ENCODE data around the gene ENO1.

GRCh38 chr1:8816831-8817411 lies 61.6 kb downstream of the ENO1 start:
- TF ChIP-seq, protein P1, sequence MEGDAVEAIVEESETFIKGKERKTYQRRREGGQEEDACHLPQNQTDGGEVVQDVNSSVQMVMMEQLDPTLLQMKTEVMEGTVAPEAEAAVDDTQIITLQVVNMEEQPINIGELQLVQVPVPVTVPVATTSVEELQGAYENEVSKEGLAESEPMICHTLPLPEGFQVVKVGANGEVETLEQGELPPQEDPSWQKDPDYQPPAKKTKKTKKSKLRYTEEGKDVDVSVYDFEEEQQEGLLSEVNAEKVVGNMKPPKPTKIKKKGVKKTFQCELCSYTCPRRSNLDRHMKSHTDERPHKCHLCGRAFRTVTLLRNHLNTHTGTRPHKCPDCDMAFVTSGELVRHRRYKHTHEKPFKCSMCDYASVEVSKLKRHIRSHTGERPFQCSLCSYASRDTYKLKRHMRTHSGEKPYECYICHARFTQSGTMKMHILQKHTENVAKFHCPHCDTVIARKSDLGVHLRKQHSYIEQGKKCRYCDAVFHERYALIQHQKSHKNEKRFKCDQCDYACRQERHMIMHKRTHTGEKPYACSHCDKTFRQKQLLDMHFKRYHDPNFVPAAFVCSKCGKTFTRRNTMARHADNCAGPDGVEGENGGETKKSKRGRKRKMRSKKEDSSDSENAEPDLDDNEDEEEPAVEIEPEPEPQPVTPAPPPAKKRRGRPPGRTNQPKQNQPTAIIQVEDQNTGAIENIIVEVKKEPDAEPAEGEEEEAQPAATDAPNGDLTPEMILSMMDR (IDR thresholded peaks at IDR 0.05 in 2 of 3, conservative IDR thresholded peaks at IDR 0.05 in 1 of 3; ENCODE audit: control insufficient read depth in 2 of 3, extremely low read depth in 1 of 3, insufficient read depth in 1 of 3, low read depth in 3 of 3, low read length in 3 of 3), result no peak
- TF ChIP-seq SPI1 (IDR thresholded peaks at IDR 0.05; ENCODE audit: borderline replicate concordance, insufficient read depth, low read depth, low read length) (no peak), SRF (IDR thresholded peaks at IDR 0.05; ENCODE audit: low read depth in 2 of 2, low read length in 2 of 2) (no peak), POLR2A (IDR thresholded peaks at IDR 0.05; ENCODE audit: low read depth, low read length) (peak; percentile 71), CBFB (IDR thresholded peaks at IDR 0.05; ENCODE audit: low read depth) (no peak), JUND (IDR thresholded peaks at IDR 0.05; ENCODE audit: low read depth, low read length) (no peak), EZH2 (IDR thresholded peaks at IDR 0.05; ENCODE audit: borderline replicate concordance, control insufficient read depth, low read depth, low read length) (no peak), NR2C2 (IDR thresholded peaks at IDR 0.05; ENCODE audit: borderline replicate concordance, control insufficient read depth, insufficient read length, low read depth) (no peak)
- TF ChIP-seq, protein P2, sequence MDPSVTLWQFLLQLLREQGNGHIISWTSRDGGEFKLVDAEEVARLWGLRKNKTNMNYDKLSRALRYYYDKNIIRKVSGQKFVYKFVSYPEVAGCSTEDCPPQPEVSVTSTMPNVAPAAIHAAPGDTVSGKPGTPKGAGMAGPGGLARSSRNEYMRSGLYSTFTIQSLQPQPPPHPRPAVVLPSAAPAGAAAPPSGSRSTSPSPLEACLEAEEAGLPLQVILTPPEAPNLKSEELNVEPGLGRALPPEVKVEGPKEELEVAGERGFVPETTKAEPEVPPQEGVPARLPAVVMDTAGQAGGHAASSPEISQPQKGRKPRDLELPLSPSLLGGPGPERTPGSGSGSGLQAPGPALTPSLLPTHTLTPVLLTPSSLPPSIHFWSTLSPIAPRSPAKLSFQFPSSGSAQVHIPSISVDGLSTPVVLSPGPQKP (IDR thresholded peaks at IDR 0.05; ENCODE audit: low read depth, low read length), result no peak

All from GM12878 (cell line).